PC-3 (cell line): ENCODE results near the gene PRR15L.

Experiments
- EZH2 ChIP-seq: fragments of 300-600 bp; sonication (generic); IDR thresholded peaks from one replicate; pipeline ENCODE4 v1.6.1; 2017; ENCODE audit warnings: antibody characterized with exemption, mild to moderate bottlenecking, low read length; ENCODE audit not compliant: unreplicated experiment
- TF ChIP-seq, protein P1 (sequence below): fragments of 300-600 bp; sonication (generic); conservative IDR thresholded peaks from 2 replicates; pipeline ENCODE4 v1.5.1; 2017; ENCODE audit warnings: antibody characterized with exemption, low read depth, mild to moderate bottlenecking, low read length

GRCh38 chr17:47942096-47942510 is 15.6 kb downstream of the PRR15L start:
- TF ChIP-seq EZH2: no peak
- TF ChIP-seq, protein P1, sequence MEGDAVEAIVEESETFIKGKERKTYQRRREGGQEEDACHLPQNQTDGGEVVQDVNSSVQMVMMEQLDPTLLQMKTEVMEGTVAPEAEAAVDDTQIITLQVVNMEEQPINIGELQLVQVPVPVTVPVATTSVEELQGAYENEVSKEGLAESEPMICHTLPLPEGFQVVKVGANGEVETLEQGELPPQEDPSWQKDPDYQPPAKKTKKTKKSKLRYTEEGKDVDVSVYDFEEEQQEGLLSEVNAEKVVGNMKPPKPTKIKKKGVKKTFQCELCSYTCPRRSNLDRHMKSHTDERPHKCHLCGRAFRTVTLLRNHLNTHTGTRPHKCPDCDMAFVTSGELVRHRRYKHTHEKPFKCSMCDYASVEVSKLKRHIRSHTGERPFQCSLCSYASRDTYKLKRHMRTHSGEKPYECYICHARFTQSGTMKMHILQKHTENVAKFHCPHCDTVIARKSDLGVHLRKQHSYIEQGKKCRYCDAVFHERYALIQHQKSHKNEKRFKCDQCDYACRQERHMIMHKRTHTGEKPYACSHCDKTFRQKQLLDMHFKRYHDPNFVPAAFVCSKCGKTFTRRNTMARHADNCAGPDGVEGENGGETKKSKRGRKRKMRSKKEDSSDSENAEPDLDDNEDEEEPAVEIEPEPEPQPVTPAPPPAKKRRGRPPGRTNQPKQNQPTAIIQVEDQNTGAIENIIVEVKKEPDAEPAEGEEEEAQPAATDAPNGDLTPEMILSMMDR: no peak
